K562 (cell line): ENCODE results near the gene PKDREJ. TPM values are rescaled to one million over a fixed set of nuclear protein-coding genes. Genes with fewer than 3 reads are reported as not detected.

Source experiments
- ATAC-seq: fragments of 200-7000 bp; cut with Tn5 transposase; 3 replicates; pipeline ENCODE4 v1.9.1; 2020; ENCODE audit warnings: moderate library complexity
- BruUV-seq: library from RNA; stranded (reverse); fragments of 400-500 nt; replicated peaks from 2 replicates; lab custom pipeline; 2021; lab: Mats Ljungman, UMichigan
- CTCF ChIA-PET: fragments of 300-600 bp; formaldehyde crosslinking; extraction: SDS; loops from one replicate; lab custom pipeline; 2021; ENCODE audit warnings: low intra/inter-chr PET ratio; lab: Yijun Ruan, JAX
- POLR2A ChIA-PET: fragments of 300-600, 350-650 bp; sonication (Branson Sonifier 250); formaldehyde crosslinking; extraction: SDS; loops from one replicate; lab custom pipeline; 2021; ENCODE audit warnings: antibody characterized with exemption, inconsistent platforms; lab: Yijun Ruan, JAX
- DNase-seq, 4 experiments: peaks; one replicate each; pipeline versions ENCODE4 v3.0.0 to v3.0.0-alpha.2; 2011 to 2018; ENCODE audit warnings: low spot score in 3 of 4, mixed read lengths in 3 of 4; ENCODE audit errors: extremely low read depth in 1 of 4
- FAIRE-seq: peaks from 2 replicates; lab custom pipeline; 2011; peaks lifted over from hg19 to GRCh38; lab: Jason Lieb, UNC
- H2AFZ ChIP-seq: 2 replicates; pipeline ENCODE4 v1.6.0; 2011; ENCODE audit warnings: low read depth, low read length, control low read depth, inconsistent platforms
- H3K27ac ChIP-seq: fragments of 200-600 bp; 3 replicates; pipeline ENCODE4 v1.8.0; 2011; ENCODE audit warnings: low read depth, mild to moderate bottlenecking, control low read depth, inconsistent platforms, low read length, moderate library complexity, mixed read lengths; ENCODE audit errors: extremely low read depth
- H3K27me3 ChIP-seq, 2 experiments: fragments of 300-600 bp in 1 of 2; 2 replicates in 1 of 2; 3 replicates in 1 of 2; pipeline versions ENCODE4 v1.6.0 to v1.8.0; 2011; ENCODE audit warnings: inconsistent platforms in 2 of 2, low read length in 2 of 2, mild to moderate bottlenecking in 1 of 2, mixed read lengths in 1 of 2, moderate library complexity in 1 of 2; ENCODE audit not compliant: control insufficient read depth in 2 of 2, insufficient read depth in 2 of 2
- H3K36me3 ChIP-seq: fragments of 300-600 bp; 3 replicates; pipeline ENCODE4 v1.8.0; 2011; ENCODE audit warnings: mild to moderate bottlenecking, low read length, inconsistent platforms; ENCODE audit not compliant: control insufficient read depth, insufficient read depth
- H3K4me1 ChIP-seq, 2 experiments: fragments of 200-600 bp in 1 of 2; replicated peaks in 1 of 2; 2 replicates in 1 of 2; 3 replicates in 1 of 2; pipeline versions ENCODE4 v1.5.1 to v1.8.0; 2011; ENCODE audit warnings: inconsistent platforms in 2 of 2, low read length in 2 of 2, mild to moderate bottlenecking in 1 of 2, mixed read lengths in 1 of 2, moderate library complexity in 1 of 2; ENCODE audit not compliant: control insufficient read depth in 2 of 2, insufficient read depth in 2 of 2
- H3K4me2 ChIP-seq: 2 replicates; pipeline ENCODE4 v1.6.1; 2011; ENCODE audit warnings: low read length, control low read depth, inconsistent platforms, mixed read lengths; ENCODE audit not compliant: insufficient read depth
- H3K4me3 ChIP-seq: fragments of 200-600 bp; sonication (generic), shearing (Covaris generic); 2 replicates; pipeline ENCODE4 v1.5.1; 2016; ENCODE audit warnings: control low read depth, inconsistent platforms
- H3K79me2 ChIP-seq: fragments of 200-600 bp; 3 replicates; pipeline ENCODE4 v1.8.0; 2011; ENCODE audit warnings: low read length, inconsistent platforms; ENCODE audit not compliant: control insufficient read depth, insufficient read depth
- H3K9ac ChIP-seq, 2 experiments: 2 replicates each; pipeline versions ENCODE4 v1.6.0 to v1.6.1; 2011; ENCODE audit warnings: low read depth in 2 of 2, low read length in 2 of 2, control low read depth in 1 of 2, inconsistent platforms in 1 of 2, mild to moderate bottlenecking in 1 of 2, mixed read lengths in 1 of 2; ENCODE audit not compliant: insufficient read depth in 1 of 2
- H3K9me1 ChIP-seq: one replicate; pipeline ENCODE4 v1.6.0; 2011; ENCODE audit warnings: inconsistent platforms, mild to moderate bottlenecking, low read length, moderate library complexity; ENCODE audit not compliant: control insufficient read depth, insufficient read depth
- H3K9me3 ChIP-seq: replicated peaks from 2 replicates; pipeline ENCODE4 v1.5.1; 2011; ENCODE audit warnings: low read depth, low read length, inconsistent platforms; ENCODE audit not compliant: control insufficient read depth, insufficient read depth
- H4K20me1 ChIP-seq: replicated peaks from 2 replicates; pipeline ENCODE4 v1.6.1; 2011; ENCODE audit warnings: low read length, inconsistent platforms, mixed read lengths; ENCODE audit not compliant: control insufficient read depth, insufficient read depth
- EP300 ChIP-seq: IDR thresholded peaks from 2 replicates; pipeline ENCODE4 v1.6.1; 2012; ENCODE audit warnings: low read length, improper control_type of control experiment
- KAT7 ChIP-seq: sonication (generic); formaldehyde crosslinking; IDR thresholded peaks from 2 replicates; pipeline ENCODE4 v1.8.0; 2022; ENCODE audit warnings: missing genetic modification reagents, mild to moderate bottlenecking, borderline replicate concordance
- PRPF4 ChIP-seq: fragments of 200-400 bp; formaldehyde crosslinking; IDR thresholded peaks from one replicate; pipeline ENCODE4 v1.6.1; 2017; ENCODE audit warnings: low read length, low read depth, mild to moderate bottlenecking; ENCODE audit not compliant: insufficient read depth, poor library complexity, severe bottlenecking
- ZEB2 ChIP-seq: fragments of 450-650 bp; IDR thresholded peaks from 2 replicates; pipeline ENCODE4 v1.6.1; 2016
- ZNF133 ChIP-seq: fragments of 250-450 bp; sonication (Bioruptor Pico); IDR thresholded peaks from 2 replicates; pipeline ENCODE4 v1.4.0; 2020; ENCODE audit warnings: mild to moderate bottlenecking
- ZNF217 ChIP-seq: sonication (generic); formaldehyde crosslinking; IDR thresholded peaks from 2 replicates; pipeline ENCODE4 v1.8.0; 2022; ENCODE audit warnings: mild to moderate bottlenecking, missing genetic modification reagents
- WGBS: fragments of 100-300 bp; shearing (Covaris generic); methylation state at CpG from one replicate; pipeline ENCODE4 v1.1.6; 2016; ENCODE audit warnings: low coverage, mixed read lengths; ENCODE audit not compliant: insufficient coverage; ENCODE audit errors: missing lambda C conversion rate; 5-methylcytosine and 5-hydroxymethylcytosine counted together
- in situ Hi-C: fragments of 300-500 bp; cut with MboI; formaldehyde crosslinking; loops from 4 replicates; pipeline ENCODE4 v1.15.0; 2018; ENCODE audit warnings: inconsistent platforms, mixed read lengths
- intact Hi-C: fragments of 100-400 bp; cut with micrococcal nuclease; formaldehyde crosslinking; loops from 2 replicates; pipeline ENCODE4 v1.14.2; 2022
- polyA plus RNA-seq, 8 experiments: library from polyadenylated mRNA; depleted of rRNA in 4 of 8; stranded (reverse) in 5 of 8; unstranded in 3 of 8; fragments of >200 nt; fragmentation: Nextera tagmentation in 2 of 8; fragmentation: Illumina TruSeq in 1 of 8; extraction: Ambion mirVana in 2 of 8; extraction: Trizol in 1 of 8; gene quantifications; 2 replicates each; pipeline versions ENCODE4 v1.2.1 to v1.2.3, GENCODE V29; 2011 to 2014; ENCODE audit warnings: inconsistent platforms in 1 of 8, missing spikeins in 1 of 8
- total RNA-seq, 7 experiments: library from RNA; depleted of rRNA in 6 of 7; stranded (reverse); fragments of >200 nt in 6 of 7; fragmentation: Illumina TruSeq in 2 of 7; extraction: Trizol in 2 of 7; gene quantifications; 2 replicates each; pipeline versions ENCODE4 v1.2.1 to v1.2.3, GENCODE V29; 2011 to 2021; ENCODE audit warnings: low replicate concordance in 1 of 7
- TF ChIP-seq, protein P1 (sequence below): fragments of 250-450 bp; sonication (Bioruptor Pico); IDR thresholded peaks from 2 replicates; pipeline ENCODE4 v1.8.0; 2022; ENCODE audit warnings: inconsistent platforms, mild to moderate bottlenecking, moderate library complexity, borderline replicate concordance
- TF ChIP-seq, protein P2 (sequence below): sonication (generic); formaldehyde crosslinking; IDR thresholded peaks from 2 replicates; pipeline ENCODE4 v1.8.0; 2022; ENCODE audit warnings: missing genetic modification reagents, mild to moderate bottlenecking, borderline replicate concordance

PKDREJ gene
- total and polyA plus RNA-seq, 9 of the 15 experiments (the other 6 are each of a cell fraction or from before 2014, with no cell fraction given), result 0.03 TPM; not detected in 8

DNA sequence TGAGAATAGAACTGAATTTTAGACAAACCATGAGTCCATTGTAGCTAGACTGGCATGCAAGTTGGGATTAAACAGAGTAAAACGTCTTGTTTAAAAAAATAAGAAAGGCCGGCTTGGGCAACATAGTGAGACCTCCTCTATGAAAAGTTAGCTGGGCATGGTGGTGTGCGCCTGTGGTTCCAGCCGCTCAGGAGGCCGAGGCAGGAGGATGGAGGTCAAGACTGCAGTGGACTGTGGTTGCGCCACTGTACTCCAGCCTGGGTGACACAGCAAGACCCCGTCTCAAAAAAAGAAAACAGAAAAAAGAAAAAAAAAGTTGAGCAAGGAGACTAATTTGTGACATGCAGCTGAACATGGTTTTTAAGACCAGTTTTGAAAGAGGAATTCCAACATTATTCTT, 36.6 kb downstream of the PKDREJ start:
- FAIRE-seq (no peak), DNase-seq (no peak), ATAC-seq (no peak)
- in situ Hi-C loops (no loop called here), intact Hi-C loops (no loop called here)
- CTCF ChIA-PET, result no interaction called here
- no peaks in the 10 kb centered on the region for H4K20me1 ChIP-seq
- H2AFZ ChIP-seq, result no peak overlapping the region
- no peak overlapping the region for H3K4me2 ChIP-seq
- POLR2A ChIA-PET, result interaction anchor here (1.7 kb wide), 1 partner anchor 15 kb away, joined by 5 read pairs; no protein-coding TSS in a partner anchor
- H3K36me3 ChIP-seq, result no peaks in the 10 kb centered on the region
- no TSS peak for BruUV-seq
- no peaks in the 10 kb centered on the region for H3K9me3 ChIP-seq
- WGBS, result 73% methylated on average over 6 of the region's 7 CpGs
- H3K27ac ChIP-seq, result no peak overlapping the region
- peaks cover 0 to 10% of the 10 kb centered on the region in 2 experiments; a peak in 2 of 5 replicates for H3K4me1 ChIP-seq
- TF ChIP-seq ZEB2, result no peak
- TF ChIP-seq, protein P1, sequence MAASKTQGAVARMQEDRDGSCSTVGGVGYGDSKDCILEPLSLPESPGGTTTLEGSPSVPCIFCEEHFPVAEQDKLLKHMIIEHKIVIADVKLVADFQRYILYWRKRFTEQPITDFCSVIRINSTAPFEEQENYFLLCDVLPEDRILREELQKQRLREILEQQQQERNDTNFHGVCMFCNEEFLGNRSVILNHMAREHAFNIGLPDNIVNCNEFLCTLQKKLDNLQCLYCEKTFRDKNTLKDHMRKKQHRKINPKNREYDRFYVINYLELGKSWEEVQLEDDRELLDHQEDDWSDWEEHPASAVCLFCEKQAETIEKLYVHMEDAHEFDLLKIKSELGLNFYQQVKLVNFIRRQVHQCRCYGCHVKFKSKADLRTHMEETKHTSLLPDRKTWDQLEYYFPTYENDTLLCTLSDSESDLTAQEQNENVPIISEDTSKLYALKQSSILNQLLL (CRISPR knock-in tag), result no peak
- no peak for TF ChIP-seq EP300
- TF ChIP-seq, protein P2, sequence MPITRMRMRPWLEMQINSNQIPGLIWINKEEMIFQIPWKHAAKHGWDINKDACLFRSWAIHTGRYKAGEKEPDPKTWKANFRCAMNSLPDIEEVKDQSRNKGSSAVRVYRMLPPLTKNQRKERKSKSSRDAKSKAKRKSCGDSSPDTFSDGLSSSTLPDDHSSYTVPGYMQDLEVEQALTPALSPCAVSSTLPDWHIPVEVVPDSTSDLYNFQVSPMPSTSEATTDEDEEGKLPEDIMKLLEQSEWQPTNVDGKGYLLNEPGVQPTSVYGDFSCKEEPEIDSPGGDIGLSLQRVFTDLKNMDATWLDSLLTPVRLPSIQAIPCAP (CRISPR knock-in tag), result no peak
- no peak for TF ChIP-seq ZNF133 (CRISPR knock-in tag)
- no peak for TF ChIP-seq PRPF4
- no peak for TF ChIP-seq ZNF217 (CRISPR knock-in tag)
- no peak for TF ChIP-seq KAT7 (CRISPR knock-in tag)
- H3K27me3 ChIP-seq, result no peaks in the 10 kb centered on the region
- H3K4me3 ChIP-seq, result no peak overlapping the region
- no peak overlapping the region for H3K9ac ChIP-seq
- no peaks in the 10 kb centered on the region for H3K79me2 ChIP-seq
- H3K9me1 ChIP-seq, result no peaks in the 10 kb centered on the region
